Measurements from ENCODE around the gene NECAB3. TPM values are rescaled to one million over a fixed set of nuclear protein-coding genes. Genes with fewer than 3 reads are reported as not detected.

NECAB3 gene
- polyA plus RNA-seq, 1 of the 3 experiments (the other 2 are of a cell fraction), result 20.1 TPM

DNA sequence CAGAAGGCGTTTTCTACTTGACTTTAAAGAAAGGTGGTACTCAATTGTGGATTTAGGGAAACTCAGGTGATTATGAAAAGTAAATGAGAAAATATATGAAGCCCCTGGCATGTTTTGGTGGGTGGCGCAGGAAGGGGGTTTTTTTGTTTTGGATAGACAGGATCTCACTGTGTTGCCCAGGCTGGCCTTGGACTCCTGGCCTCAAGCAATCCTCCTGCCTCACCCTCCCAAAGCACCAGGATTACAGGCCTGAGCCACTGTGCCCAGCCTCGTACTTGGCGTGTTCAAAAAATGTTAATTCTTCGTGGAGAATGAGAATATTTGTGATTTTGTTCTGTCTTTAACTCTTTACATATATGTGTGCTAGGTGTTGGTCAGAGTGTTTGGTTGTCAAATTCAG lies 44.2 kb downstream of the NECAB3 start:
- Histone ChIP-seq H3K4me2 (no peak overlapping the region), H3K9ac (no peak overlapping the region), H3K9me2 (no peaks in the 10 kb centered on the region), H3K79me2 (ENCODE audit: insufficient read depth) (no peaks in the 10 kb centered on the region), H3K4me3 (ENCODE audit: low read depth in 2 of 2, low read length in 1 of 2) (no peak overlapping the region), H3K27me3 (ENCODE audit: insufficient read depth) (no peaks in the 10 kb centered on the region), H2AFZ (ENCODE audit: low read depth) (no peak overlapping the region), H3K36me3 (replicated peaks in 1 of 2; ENCODE audit: control insufficient read depth in 1 of 2, insufficient read depth in 2 of 2, low read length in 1 of 2) (peaks cover 25 to 41% of the 10 kb centered on the region in 2 experiments), H3F3A (replicated peaks; ENCODE audit: insufficient read depth) (peaks cover 5% of the 10 kb centered on the region), H4K20me1 (ENCODE audit: insufficient read depth) (no peaks in the 10 kb centered on the region), H3K9me3 (no peaks in the 10 kb centered on the region), H3K4me1 (ENCODE audit: control insufficient read depth in 1 of 2, insufficient read depth in 2 of 2, low read depth in 1 of 2, low read length in 1 of 2) (no peaks in the 10 kb centered on the region), H3K27ac (ENCODE audit: low read depth in 2 of 2, low read length in 1 of 2) (no peak overlapping the region)
- 83% methylated on average over 5 of the region's 5 CpGs for WGBS (ENCODE audit: low lambda C conversion rate)
- DNase-seq, result no peak
- POLR2A ChIA-PET, result no interaction called here
- CTCF ChIA-PET, result no interaction called here
- TF ChIP-seq, protein P1, sequence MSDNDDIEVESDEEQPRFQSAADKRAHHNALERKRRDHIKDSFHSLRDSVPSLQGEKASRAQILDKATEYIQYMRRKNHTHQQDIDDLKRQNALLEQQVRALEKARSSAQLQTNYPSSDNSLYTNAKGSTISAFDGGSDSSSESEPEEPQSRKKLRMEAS (IDR thresholded peaks at IDR 0.05; ENCODE audit: low read depth), result no peak
- TF ChIP-seq FOSL2 (IDR thresholded peaks at IDR 0.05; ENCODE audit: borderline replicate concordance, low read depth), result no peak

- H3K4me3 ChIP-seq (ENCODE audit: low read depth in 2 of 2, low read length in 1 of 2), result no peak overlapping the region
- H3F3A ChIP-seq (replicated peaks; ENCODE audit: insufficient read depth), result peaks cover 1% of the 10 kb centered on the region
- POLR2A ChIA-PET, result no interaction called here
- no peak for TF ChIP-seq TCF12 (IDR thresholded peaks at IDR 0.05)
- no peak for TF ChIP-seq NRF1 (IDR thresholded peaks at IDR 0.05; ENCODE audit: low read depth, low read length)
- no peak for TF ChIP-seq EZH2phosphoT487 (IDR thresholded peaks at IDR 0.05; ENCODE audit: borderline replicate concordance, low read depth)
- TF ChIP-seq JUND (IDR thresholded peaks at IDR 0.05), result no peak
- TF ChIP-seq FOXJ3 (CRISPR knock-in tag; IDR thresholded peaks at IDR 0.05), result no peak
- no peak for TF ChIP-seq TAF1 (IDR thresholded peaks at IDR 0.05; ENCODE audit: borderline replicate concordance, low read depth, low read length)
- no peak for TF ChIP-seq GABPA (IDR thresholded peaks at IDR 0.05; ENCODE audit: low read depth)
- no peak for TF ChIP-seq CHD2 (IDR thresholded peaks at IDR 0.05; ENCODE audit: low read length, partially characterized antibody)
- no peak for TF ChIP-seq GATA2 (CRISPR knock-in tag; IDR thresholded peaks at IDR 0.05)
- TF ChIP-seq YY1 (IDR thresholded peaks at IDR 0.05; ENCODE audit: low read depth), result no peak
- no peaks in the 10 kb centered on the region for H3K9me2 ChIP-seq
- CTCF ChIA-PET, result no interaction called here
- peaks cover 29 to 42% of the 10 kb centered on the region in 2 experiments for H3K36me3 ChIP-seq (replicated peaks in 1 of 2; ENCODE audit: control insufficient read depth in 1 of 2, insufficient read depth in 2 of 2, low read length in 1 of 2)
- no peaks in the 10 kb centered on the region for H3K79me2 ChIP-seq (ENCODE audit: insufficient read depth)
- no peaks in the 10 kb centered on the region for H3K4me1 ChIP-seq (ENCODE audit: control insufficient read depth in 1 of 2, insufficient read depth in 2 of 2, low read depth in 1 of 2, low read length in 1 of 2)
- H3K4me2 ChIP-seq, result no peak overlapping the region
- no peaks in the 10 kb centered on the region for H3K27me3 ChIP-seq (ENCODE audit: insufficient read depth)
- no peak overlapping the region for H2AFZ ChIP-seq (ENCODE audit: low read depth)
- no peak for DNase-seq
- no peak overlapping the region for H3K27ac ChIP-seq (ENCODE audit: low read depth in 2 of 2, low read length in 1 of 2)
- no peaks in the 10 kb centered on the region for H4K20me1 ChIP-seq (ENCODE audit: insufficient read depth)
- no peaks in the 10 kb centered on the region for H3K9me3 ChIP-seq
- 91% methylated on average over 10 of the region's 10 CpGs for WGBS (ENCODE audit: low lambda C conversion rate)
- no peak overlapping the region for H3K9ac ChIP-seq
These were observed 44.7 kb downstream of the NECAB3 start for GRCh38 chr20:33629533-33629932.

DNA sequence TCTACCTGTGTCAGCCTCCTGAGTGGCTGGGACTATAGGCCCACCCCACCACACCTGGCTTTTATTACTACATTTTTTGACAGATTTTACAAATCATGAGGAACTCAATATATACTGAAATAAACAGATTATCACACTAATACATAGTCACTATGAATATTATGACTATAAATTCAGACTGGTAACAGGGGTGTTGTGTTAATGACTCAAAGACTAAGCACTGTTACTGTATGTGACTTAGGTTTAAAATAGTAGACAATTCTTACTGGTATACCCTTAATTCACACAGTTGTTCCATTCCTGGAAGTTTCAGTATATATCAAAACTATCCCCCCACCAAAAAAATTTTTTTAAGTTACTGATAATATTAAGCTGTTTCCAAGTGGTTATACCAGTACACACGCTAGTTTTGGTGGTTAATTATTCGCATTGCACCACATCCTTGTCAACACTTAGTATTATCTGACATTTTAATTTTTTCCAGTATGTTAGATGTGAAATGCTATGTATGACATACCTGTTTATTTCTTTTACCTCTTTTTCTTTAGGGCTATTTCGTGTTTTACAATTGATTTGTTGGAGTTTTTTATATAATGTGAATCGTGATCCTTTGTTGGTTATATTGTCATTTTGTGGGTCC lies 46.5 kb downstream of the NECAB3 start:
- H3K27me3 ChIP-seq (ENCODE audit: insufficient read depth), result no peaks in the 10 kb centered on the region
- no peak overlapping the region for H2AFZ ChIP-seq (ENCODE audit: low read depth)
- POLR2A ChIA-PET, result interaction anchor here (0.5 kb wide), 1 partner anchor 43 kb away, joined by 3 read pairs; no protein-coding TSS in a partner anchor
- no peak overlapping the region for H3K4me3 ChIP-seq (ENCODE audit: low read depth in 2 of 2, low read length in 1 of 2)
- no peaks in the 10 kb centered on the region for H3K9me2 ChIP-seq
- no peaks in the 10 kb centered on the region for H3K9me3 ChIP-seq
- no peak overlapping the region for H3K9ac ChIP-seq
- CTCF ChIA-PET, result interaction anchor here (0.7 to 0.9 kb wide), 2 partner anchors 25 to 1374 kb away, joined by 3 read pairs; no protein-coding TSS in a partner anchor
- no peaks in the 10 kb centered on the region for H4K20me1 ChIP-seq (ENCODE audit: insufficient read depth)
- no peak overlapping the region for H3K27ac ChIP-seq (ENCODE audit: low read depth in 2 of 2, low read length in 1 of 2)
- H3K4me2 ChIP-seq, result no peak overlapping the region
- H3K4me1 ChIP-seq (ENCODE audit: control insufficient read depth in 1 of 2, insufficient read depth in 2 of 2, low read depth in 1 of 2, low read length in 1 of 2), result no peaks in the 10 kb centered on the region
- no peaks in the 10 kb centered on the region for H3F3A ChIP-seq (replicated peaks; ENCODE audit: insufficient read depth)
- peaks cover 30 to 46% of the 10 kb centered on the region in 2 experiments for H3K36me3 ChIP-seq (replicated peaks in 1 of 2; ENCODE audit: control insufficient read depth in 1 of 2, insufficient read depth in 2 of 2, low read length in 1 of 2)
- H3K79me2 ChIP-seq (ENCODE audit: insufficient read depth), result no peaks in the 10 kb centered on the region
- 91% methylated on average over 4 of the region's 4 CpGs for WGBS (ENCODE audit: low lambda C conversion rate)
- no peak for DNase-seq
- TF ChIP-seq, protein P2, sequence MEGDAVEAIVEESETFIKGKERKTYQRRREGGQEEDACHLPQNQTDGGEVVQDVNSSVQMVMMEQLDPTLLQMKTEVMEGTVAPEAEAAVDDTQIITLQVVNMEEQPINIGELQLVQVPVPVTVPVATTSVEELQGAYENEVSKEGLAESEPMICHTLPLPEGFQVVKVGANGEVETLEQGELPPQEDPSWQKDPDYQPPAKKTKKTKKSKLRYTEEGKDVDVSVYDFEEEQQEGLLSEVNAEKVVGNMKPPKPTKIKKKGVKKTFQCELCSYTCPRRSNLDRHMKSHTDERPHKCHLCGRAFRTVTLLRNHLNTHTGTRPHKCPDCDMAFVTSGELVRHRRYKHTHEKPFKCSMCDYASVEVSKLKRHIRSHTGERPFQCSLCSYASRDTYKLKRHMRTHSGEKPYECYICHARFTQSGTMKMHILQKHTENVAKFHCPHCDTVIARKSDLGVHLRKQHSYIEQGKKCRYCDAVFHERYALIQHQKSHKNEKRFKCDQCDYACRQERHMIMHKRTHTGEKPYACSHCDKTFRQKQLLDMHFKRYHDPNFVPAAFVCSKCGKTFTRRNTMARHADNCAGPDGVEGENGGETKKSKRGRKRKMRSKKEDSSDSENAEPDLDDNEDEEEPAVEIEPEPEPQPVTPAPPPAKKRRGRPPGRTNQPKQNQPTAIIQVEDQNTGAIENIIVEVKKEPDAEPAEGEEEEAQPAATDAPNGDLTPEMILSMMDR (IDR thresholded peaks at IDR 0.05), result no peak
- TF ChIP-seq, protein P3, sequence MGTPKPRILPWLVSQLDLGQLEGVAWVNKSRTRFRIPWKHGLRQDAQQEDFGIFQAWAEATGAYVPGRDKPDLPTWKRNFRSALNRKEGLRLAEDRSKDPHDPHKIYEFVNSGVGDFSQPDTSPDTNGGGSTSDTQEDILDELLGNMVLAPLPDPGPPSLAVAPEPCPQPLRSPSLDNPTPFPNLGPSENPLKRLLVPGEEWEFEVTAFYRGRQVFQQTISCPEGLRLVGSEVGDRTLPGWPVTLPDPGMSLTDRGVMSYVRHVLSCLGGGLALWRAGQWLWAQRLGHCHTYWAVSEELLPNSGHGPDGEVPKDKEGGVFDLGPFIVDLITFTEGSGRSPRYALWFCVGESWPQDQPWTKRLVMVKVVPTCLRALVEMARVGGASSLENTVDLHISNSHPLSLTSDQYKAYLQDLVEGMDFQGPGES (IDR thresholded peaks at IDR 0.05; ENCODE audit: low read depth, low read length), result no peak
- TF ChIP-seq GATA2 (CRISPR knock-in tag; IDR thresholded peaks at IDR 0.05) (no peak), ELF1 (IDR thresholded peaks at IDR 0.05) (no peak), YY1 (IDR thresholded peaks at IDR 0.05; ENCODE audit: low read depth) (no peak)
- TF ChIP-seq, protein P4, sequence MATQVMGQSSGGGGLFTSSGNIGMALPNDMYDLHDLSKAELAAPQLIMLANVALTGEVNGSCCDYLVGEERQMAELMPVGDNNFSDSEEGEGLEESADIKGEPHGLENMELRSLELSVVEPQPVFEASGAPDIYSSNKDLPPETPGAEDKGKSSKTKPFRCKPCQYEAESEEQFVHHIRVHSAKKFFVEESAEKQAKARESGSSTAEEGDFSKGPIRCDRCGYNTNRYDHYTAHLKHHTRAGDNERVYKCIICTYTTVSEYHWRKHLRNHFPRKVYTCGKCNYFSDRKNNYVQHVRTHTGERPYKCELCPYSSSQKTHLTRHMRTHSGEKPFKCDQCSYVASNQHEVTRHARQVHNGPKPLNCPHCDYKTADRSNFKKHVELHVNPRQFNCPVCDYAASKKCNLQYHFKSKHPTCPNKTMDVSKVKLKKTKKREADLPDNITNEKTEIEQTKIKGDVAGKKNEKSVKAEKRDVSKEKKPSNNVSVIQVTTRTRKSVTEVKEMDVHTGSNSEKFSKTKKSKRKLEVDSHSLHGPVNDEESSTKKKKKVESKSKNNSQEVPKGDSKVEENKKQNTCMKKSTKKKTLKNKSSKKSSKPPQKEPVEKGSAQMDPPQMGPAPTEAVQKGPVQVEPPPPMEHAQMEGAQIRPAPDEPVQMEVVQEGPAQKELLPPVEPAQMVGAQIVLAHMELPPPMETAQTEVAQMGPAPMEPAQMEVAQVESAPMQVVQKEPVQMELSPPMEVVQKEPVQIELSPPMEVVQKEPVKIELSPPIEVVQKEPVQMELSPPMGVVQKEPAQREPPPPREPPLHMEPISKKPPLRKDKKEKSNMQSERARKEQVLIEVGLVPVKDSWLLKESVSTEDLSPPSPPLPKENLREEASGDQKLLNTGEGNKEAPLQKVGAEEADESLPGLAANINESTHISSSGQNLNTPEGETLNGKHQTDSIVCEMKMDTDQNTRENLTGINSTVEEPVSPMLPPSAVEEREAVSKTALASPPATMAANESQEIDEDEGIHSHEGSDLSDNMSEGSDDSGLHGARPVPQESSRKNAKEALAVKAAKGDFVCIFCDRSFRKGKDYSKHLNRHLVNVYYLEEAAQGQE (IDR thresholded peaks at IDR 0.05; ENCODE audit: low read depth, low read length), result no peak
